ENCODE results near the gene SRGAP1.

The SRGAP1 gene

DNA sequence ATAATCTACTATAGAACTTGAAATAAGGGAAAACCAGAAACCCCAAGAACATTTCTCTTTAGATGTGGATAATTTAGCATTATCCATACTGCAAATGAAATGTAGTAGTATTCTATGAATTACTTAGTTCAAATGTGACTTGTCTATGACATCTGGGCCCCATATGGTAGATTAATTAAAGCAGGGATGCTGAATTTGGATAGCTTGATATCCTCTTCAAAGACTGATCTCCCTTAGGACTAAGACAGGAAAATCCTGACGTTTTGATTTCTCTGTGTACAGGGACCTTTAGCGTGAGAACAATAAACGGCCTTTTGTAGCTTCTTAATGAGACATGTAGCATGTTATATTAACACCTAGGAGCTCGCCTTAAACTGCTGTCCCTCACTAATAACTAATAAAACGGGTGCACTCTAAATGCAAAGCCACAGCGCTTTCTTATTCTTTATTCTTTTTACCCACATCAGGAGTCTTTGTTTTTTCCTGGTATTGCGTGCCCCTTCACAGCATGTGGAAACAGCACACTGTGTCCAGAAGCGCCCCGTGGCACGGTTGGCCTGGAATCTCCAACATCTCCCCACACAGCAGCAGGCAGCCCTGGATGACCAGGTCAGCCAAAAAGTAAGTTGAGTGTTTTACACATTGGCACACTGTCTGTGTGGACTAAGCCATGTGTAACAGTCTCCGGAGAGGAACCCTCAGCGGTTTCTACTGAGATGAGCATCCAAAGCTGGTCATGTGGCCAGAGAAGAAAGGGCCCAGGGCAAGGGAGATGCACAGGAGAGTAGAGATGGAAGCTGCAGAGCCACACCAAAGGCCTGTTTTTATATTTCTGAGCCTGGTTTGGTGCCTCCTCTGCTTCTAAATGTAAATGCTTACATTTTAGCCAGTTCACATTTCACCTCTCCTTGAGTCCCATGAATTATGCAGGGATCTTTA is 93.1 kb downstream of the SRGAP1 start:
- DNase-seq (ENCODE audit: low read depth in 2 of 2), result no peak

DNA sequence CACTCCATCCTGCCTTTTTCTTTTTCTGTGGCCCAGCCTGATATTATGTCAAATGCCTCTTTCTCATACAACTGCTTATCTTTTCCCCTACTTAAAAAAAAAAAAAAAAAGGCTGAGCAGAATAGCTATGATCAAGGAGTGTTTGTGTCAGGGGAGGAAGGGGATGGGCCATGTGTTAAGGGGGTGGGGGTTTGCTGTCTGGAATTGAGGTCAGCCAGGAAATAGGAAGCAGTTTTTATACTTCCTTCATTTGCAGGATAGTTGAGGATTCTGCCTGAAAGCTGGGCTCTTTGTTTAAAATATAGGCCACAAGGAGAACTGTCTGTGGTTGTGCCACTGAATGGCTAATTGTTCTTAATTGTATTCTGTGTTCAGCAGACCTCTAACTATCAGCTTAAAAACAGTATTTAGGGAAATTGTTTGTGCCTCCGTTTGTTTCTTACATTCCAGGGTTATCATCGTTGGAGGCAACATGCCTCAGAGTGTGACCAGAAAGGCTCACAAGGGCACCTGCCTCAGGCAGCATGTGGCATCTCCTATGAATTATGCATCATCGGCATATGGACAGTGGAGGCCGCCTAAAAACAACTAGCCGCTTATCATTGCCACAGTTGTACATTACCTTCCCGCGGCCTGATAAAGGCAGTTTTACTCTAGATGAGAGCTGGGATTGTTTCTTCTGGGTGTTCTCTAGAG is 96.0 kb downstream of the SRGAP1 start:
- DNase-seq (ENCODE audit: low read depth in 2 of 2), result no peak

DNA sequence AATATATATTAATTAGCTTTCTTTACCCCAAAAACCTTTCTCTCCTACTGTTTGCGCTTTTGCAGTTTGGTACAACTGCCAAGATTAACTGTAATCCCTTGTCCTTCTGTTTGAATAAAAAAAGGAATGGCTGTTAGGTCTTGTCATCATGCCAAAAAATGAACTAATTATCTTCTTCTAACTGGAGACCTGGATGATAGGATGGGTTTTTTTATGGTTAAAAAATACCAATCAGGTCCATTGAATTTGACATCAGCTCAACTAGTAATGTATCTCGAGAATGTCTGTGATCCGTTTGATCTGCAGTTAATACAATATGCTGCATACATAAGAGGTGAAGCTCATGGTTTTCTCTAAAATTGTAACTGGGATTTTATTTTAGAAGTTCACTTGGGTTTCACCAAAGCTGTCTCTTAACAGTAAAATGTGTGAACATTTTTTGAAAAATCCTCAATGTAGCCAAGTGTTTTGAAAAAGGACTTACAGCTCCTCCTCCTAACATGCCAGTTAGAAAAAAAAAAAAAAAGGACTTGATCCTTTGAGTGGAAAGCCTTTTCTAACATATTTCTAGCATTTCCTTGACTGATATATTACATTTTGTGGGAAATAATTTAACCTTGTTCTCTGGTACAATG is 96.8 kb downstream of the SRGAP1 start:
- DNase-seq (ENCODE audit: low read depth in 2 of 2), result no peak

DNA sequence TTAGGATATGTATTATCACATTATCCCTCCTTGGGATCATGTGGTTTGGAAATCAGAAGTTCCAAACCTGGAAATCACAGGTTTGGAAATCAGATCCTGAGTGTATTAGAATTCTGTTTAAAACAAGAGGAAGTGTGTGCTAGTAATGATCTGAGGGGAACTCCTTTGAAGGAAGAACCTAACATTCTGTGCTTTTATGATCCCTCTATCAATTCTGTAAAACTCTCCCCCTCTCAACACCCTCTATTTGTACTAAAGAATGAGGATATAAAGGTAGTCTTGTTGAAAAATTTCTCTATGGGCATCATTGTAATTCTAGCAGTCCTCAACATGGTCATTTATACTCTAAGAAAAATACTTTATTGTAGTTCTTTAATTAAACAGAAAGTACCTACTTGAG is 97.4 kb downstream of the SRGAP1 start:
- DNase-seq (ENCODE audit: low read depth in 2 of 2), result no peak

DNA sequence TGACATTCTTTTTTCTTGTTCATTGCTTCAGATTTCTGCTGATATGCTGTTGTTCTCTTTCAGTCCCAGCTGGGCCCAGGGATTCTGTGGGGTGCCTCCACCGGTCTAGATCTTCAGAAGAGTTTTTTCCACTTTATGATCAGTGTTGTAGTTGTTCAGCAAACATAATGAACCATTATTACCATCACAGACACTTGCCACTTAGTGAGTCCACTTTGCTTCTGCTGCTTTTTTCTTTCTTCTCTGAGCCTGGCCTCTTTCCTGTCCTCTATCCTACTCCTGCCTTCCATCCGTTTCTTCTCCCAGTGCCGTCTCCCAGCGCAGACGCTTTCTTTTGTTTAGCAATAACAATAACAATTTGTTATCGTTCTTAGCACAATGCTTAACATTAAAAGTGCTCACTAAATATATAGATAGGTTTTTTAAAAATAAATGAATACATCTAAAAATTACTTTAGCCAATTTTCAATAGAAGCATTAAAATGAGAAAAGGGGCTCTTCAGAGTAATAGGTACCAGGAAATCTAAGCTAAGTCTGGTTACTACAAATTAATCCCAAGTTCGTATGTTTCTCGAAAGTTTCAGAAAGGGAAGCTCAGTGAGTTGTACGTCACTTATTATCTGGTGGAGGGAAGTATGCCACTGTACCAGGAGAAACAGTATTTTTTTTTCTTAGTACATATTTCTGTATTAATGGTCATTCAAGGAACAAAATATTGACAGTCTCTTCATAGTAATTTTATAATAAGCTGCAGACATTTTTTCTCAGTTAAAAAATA is 98.2 kb downstream of the SRGAP1 start:
- no peak for DNase-seq (ENCODE audit: low read depth in 2 of 2)

DNA sequence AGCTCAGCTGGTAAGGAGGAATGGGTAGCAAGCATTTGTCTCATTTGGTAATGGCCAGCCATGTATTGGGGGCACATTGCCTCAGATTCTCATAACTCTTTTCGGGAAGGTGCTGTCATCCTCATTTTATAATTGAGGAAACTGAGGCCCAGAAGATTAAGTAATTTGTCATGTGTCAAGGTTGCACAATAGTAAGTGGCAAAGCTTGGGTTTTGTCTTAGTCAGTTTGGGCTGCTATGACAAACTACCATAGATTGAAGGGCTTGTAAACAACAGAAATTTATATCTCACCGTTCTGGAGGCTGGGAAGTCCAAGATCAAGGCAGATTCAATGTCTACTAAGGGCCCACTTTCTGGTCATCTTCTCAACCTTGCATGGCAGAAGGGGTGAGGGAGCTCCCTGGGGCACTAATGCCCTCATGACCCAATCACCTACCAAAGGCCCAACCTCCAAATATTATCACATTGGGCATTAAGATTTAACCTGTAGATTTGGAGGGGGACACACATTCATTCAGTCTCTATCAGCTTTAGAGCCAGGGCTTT is 99.6 kb downstream of the SRGAP1 start:
- DNase-seq (ENCODE audit: low read depth in 2 of 2), result no peak

DNA sequence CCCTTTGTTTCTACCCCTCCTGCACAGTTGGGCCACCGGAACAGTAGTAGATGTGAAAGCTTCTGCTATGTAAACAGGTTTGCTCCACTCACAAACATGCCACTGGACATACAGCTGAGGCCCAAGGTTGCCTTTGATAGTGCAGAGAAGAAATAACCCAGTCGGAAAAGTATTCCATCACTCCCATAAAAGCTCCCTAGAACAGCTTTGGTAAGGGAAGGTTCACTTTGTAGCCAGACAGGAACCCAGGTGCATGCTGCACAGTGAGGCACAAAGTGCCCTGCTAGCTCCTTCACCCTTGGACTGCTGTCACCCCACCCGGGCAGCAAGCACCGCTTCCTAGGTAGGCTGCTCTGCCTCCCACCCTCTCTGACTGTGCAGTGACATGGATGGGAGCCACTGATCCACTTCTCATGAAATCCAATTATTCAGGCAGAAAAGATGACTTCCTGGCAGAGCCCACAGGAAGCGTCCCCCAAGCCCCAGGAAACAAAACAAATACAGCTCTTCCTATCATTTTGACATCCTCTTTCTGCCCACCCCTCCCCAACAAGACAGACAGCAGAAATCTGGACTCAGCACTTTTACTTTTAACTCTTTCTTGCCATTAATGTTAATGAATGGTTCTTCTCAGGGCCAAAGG is 100.2 kb downstream of the SRGAP1 start:
- DNase-seq (ENCODE audit: low read depth in 2 of 2), result no peak

DNA sequence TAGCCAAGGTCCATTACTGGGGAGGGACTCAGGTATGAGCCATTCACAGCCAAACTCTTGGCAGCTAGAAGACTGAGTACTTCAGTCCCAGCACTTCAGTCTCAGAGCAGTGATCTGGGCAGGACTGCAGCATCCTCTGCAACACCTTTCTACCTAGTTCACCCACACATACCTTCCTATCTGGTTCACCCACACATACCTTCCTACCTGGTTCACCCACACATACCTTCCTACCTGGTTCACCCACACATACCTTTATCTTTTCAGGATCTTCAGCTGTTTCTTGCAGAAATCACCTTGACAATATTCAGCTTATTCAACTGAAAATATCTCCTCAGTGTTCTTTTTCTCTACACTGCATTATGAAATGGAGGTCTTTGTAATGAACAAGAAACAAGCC is 101.3 kb downstream of the SRGAP1 start:
- no peak for DNase-seq (ENCODE audit: low read depth in 2 of 2)

DNA sequence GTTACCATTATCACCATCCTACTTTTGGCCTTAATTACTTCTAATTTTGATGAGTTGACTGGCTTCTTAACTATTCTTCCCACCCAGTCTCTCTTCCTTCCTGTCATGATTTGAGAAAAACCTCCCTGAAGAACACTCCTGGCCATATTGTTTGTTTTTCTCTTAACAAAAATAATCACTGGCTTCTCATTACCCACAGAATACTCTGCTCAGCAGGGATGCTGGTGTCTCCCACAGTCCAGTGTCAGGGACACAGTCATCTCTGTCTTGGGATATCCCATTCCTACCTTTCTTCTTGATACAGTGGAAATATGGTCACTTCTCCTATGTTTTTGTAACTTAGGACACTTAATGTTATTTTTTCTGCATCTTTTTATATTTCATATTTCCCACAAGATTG is 103.7 kb downstream of the SRGAP1 start:
- no peak for DNase-seq (ENCODE audit: low read depth in 2 of 2)

DNA sequence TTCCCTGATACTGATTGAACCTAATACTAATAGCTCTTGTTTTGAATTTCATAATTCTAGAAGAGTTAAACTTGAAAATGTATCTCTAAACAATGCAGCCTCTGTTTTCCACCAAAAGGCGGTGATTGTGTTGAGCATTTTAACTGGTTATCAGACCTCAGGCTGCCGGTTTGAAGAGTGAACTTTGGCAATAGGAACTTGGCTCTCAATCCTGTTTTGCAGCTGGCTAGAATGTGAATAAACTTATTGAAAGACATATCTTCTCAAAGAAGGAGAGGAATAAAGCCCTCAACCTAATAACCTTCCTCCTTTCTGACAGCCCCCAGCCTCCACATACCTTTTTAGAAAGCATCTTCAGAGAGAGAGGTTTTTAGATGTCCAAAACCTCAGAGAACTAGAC is 105.4 kb downstream of the SRGAP1 start:
- no peak for DNase-seq (ENCODE audit: low read depth in 2 of 2)

DNA sequence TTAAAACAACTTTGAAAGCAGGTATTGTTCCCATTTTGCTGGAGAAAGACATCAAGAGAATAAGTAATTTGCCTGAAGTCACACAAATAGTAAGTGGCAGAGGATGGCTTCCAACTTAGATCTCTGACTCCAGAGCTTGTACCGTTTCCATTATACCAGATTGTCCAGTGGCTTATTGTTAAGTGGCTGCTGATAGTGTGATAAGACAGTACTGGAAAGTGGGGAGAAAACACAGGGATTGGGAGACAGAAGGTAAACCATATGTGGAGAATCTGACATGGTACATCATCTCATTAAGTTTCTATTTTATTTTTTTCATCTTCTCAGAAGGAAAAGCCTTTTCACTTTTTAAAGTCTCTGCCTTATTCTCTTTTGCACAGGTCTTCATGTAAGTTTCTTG is 108.5 kb downstream of the SRGAP1 start:
- no peak for DNase-seq (ENCODE audit: low read depth in 2 of 2)

DNA sequence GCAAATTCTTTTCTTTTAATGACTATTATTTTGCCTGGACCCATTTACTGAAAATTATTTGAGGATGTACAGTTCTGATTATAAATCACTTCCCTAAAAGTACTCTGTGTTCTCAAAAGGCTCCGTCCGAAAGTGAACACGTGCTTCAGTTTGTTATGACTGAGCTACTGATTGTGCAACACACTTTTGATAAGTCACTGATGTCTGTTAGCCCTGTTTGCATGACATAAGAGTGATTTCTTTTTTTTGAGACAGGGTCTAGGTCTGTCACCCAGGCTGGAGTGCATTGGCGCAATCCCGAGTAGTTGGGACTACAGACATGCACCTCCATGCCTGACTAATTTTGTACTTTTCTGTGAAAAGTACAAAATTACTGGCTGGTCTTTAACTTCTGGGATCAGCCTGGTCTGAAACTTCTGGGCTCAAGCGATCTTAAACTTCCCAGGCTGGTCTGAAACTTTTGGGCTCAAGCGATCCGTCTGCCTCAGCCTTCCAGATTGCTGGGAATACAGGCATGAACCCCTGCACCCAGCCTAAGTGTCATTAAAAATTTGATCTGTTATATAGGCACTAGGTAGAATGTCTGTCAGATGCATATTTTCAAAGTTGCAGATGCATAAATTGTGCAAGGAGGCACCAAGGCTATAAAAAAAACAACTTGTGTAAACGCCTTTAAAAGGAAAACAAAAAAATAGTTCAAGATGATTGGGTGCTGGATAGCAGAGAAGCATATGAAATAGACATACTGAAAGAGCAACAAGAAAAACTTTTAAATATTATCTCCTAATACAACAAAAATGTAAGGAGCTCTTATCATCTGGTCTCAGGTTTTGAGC is 111.5 kb downstream of the SRGAP1 start:
- no peak for DNase-seq (ENCODE audit: low read depth in 2 of 2)

DNA sequence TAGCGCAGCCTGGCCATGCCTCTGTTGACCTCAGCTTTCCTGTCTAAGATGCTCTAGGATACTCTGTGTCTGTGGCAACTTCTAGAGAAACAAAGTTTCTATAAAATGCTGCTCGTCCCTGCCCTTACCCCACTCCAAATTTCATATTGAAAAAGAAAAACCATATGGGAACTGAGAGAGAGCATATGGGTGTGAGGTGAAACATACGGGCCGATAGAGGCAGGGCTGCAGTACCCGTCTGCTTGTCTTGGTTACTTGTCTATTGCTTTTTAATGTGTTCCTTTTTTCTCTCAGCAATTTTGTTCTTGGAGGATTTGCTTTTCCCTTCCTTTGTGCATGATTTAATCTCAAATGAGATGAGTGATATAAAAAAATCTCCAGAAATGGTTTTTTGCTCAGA is 113.0 kb downstream of the SRGAP1 start:
- DNase-seq (ENCODE audit: low read depth in 2 of 2), result no peak

DNA sequence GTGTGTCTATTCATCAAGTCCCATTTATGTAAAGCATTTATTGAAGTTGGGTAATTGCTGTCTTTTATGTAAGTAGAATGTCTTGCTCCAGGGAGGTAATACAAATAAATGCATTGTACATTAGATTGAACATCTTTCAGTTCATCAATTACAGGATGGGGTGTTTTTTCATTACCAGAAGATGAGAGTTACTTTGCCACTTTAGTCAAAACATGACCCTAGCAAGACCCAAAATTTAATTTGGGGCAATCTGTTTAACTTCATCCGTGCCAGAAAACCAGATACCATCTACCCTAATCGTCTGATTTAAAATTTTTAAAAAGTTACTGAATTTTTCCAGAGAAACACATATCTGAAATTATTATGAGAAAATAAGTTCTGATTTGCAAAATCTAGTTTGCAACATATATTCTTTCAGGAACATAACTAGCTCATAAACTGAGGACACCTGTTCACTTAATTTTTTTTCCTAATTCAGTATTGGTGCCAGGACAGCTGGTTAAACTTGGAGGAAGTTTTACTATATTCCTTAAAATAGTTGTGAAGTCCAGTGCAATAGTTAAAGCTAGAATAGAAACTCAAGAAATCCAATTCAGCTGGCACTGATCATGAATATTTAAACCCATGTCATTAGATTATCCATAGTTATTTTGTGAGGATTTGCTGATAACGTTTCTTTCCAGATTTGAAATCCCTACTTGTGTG is 114.5 kb downstream of the SRGAP1 start:
- DNase-seq (ENCODE audit: low read depth in 2 of 2), result no peak

DNA sequence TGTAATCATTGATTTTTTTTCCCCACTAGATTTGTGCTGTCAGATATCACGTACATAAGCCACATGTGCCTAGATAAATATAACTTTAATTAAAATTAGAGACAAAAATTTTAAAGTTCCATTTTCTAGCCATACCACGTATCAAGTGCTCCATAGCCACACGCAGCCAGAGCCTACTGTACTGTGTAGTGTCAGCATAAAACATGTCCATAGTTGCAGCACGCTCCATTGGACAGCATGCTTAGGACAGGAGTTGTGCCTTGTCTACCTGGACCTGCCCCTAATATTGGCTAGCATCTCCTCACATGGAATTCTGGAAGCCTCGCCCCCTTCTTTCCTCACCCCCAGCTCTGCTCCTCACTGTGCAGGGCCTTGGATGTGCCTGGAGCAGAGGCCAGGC is 116.5 kb downstream of the SRGAP1 start:
- DNase-seq (ENCODE audit: low read depth in 2 of 2), result no peak

DNA sequence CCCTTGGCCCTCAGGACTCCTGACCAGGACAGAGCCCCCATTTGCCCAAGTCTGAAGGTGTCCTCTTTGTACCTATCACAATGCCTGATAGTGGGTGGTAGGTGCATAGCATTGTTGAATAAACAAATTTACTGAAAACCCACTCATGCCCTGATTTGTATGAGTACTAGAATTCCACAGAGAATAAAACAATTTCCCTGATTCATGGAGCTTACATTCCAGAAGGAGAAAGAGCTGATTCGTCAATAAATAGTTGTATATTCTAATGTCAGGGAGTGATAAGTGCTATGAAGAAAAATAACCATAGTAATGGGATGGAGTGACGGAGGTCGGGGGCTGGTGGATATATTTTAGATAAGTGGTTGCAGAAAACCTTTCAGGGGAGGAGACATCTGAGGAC is 117.0 kb downstream of the SRGAP1 start:
- DNase-seq (ENCODE audit: low read depth in 2 of 2), result no peak

DNA sequence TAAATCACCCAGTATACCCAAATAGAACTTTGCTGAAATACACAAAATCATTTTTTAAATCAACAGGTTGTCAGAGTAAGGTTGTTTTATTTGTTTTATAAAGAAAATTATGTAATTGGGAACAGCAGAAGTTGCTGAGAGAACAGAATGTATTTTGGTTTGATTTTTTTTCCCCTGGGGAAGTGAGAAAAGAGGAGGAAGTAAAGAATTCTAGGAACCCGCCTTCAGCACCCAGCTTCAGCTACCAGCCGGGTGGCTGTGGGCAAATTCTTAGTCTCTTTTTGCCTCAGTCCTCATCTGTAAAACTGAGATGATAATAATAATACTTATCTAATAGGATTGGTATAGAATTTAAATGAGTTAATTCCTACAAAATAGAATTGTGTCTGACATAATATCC is 119.4 kb downstream of the SRGAP1 start:
- DNase-seq (ENCODE audit: low read depth in 2 of 2), result no peak

DNA sequence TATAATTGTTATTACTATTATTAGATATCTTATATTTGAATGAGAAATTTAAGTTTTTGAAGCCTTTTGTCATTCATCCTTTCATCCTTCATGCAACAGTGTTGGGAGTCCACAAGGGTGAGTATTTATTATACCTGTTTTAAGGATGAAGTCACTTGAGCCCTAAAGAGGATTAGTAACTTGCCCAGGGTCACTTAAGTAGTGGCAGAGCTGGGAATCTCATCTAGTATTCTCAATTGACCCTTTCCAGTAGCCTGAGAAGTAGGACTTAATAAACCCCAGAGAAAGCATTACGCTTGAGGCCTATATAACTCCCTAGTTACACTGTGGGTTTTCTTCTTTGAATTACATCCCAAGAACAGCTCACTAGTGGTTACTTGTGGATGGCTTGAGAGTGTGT is 119.8 kb downstream of the SRGAP1 start:
- no peak for DNase-seq (ENCODE audit: low read depth in 2 of 2)

DNA sequence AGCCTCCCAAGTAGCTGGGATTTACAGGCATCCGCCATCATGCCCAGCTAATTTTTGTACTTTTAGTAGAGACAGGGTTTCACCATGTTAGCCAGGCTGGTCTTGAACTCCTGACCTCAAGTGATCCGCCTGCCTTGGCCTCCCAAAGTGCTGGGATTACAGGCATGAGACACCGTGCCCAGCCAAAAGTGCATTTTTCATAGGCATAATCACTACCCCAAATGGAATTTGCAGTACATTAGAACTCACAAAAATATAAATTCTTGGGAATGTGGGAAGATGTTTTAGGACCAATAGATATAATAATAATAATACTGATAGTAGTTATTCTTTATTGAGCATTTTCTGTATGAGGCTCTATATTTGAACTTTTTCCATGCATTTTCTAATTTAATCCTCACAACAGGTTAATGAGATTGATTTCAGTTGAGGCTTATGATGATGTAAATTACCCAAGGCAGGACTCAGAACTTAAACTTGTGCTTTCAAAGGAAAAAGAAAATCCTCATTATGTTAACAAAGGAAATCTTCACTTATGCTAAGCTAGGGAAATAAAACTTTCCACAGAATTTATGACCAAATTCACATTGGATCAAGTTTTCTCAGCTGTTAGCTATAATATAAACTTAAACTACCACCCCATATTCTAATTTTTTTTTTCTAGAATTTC is 121.6 kb downstream of the SRGAP1 start:
- DNase-seq (ENCODE audit: low read depth in 2 of 2), result no peak

Data from fibroblast of skin of left quadriceps (primary cell).